ENCODE measurements around the gene MTCL3.

The MTCL3 gene

GRCh38 chr6:127484212-127484863 is 34.8 kb downstream of the MTCL3 start:
- H3K4me3 ChIP-seq (ENCODE audit: low read depth, low read length) = no peak overlapping the region

GRCh38 chr6:127483399-127484055 is 35.6 kb downstream of the MTCL3 start:
- no peak overlapping the region for H3K4me3 ChIP-seq (ENCODE audit: low read depth, low read length)
- TF ChIP-seq, protein P1, sequence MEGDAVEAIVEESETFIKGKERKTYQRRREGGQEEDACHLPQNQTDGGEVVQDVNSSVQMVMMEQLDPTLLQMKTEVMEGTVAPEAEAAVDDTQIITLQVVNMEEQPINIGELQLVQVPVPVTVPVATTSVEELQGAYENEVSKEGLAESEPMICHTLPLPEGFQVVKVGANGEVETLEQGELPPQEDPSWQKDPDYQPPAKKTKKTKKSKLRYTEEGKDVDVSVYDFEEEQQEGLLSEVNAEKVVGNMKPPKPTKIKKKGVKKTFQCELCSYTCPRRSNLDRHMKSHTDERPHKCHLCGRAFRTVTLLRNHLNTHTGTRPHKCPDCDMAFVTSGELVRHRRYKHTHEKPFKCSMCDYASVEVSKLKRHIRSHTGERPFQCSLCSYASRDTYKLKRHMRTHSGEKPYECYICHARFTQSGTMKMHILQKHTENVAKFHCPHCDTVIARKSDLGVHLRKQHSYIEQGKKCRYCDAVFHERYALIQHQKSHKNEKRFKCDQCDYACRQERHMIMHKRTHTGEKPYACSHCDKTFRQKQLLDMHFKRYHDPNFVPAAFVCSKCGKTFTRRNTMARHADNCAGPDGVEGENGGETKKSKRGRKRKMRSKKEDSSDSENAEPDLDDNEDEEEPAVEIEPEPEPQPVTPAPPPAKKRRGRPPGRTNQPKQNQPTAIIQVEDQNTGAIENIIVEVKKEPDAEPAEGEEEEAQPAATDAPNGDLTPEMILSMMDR (IDR thresholded peaks at IDR 0.05; ENCODE audit: borderline replicate concordance, insufficient read depth, low read depth, low read length) = no peak

More at GRCh38 chr6:127484212-127484863, 34.8 kb downstream of the MTCL3 start:
- TF ChIP-seq, protein P1 (IDR thresholded peaks at IDR 0.05; ENCODE audit: borderline replicate concordance, insufficient read depth, low read depth, low read length) = no peak

- no peak overlapping the region for H3K4me3 ChIP-seq (ENCODE audit: low read depth, low read length)
- TF ChIP-seq, protein P1 (IDR thresholded peaks at IDR 0.05; ENCODE audit: borderline replicate concordance, insufficient read depth, low read depth, low read length) = no peak
Measured at GRCh38 chr6:127482325-127482724, 36.8 kb downstream of the MTCL3 start.

DNA sequence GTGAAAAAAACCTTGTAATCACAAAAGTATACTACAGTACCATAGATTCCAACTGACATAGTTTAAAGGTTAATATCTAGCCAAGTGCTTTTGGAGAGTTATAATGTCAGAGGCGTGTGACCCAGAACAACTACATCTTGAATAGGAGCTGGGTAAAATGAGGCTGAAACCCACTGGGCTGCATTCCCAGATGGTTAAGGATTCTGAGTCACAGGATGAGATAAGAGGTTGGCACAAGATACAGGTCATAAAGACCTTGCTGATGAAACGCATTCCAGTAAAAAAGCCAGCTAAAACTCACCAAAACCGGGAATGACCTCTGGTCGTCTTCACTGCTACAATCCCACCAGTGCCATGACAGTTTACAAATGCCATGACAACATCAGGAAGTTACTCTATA is 37.5 kb downstream of the MTCL3 start:
- TF ChIP-seq, protein P1 (IDR thresholded peaks at IDR 0.05; ENCODE audit: borderline replicate concordance, insufficient read depth, low read depth, low read length) = no peak
- no peak overlapping the region for H3K4me3 ChIP-seq (ENCODE audit: low read depth, low read length)

DNA sequence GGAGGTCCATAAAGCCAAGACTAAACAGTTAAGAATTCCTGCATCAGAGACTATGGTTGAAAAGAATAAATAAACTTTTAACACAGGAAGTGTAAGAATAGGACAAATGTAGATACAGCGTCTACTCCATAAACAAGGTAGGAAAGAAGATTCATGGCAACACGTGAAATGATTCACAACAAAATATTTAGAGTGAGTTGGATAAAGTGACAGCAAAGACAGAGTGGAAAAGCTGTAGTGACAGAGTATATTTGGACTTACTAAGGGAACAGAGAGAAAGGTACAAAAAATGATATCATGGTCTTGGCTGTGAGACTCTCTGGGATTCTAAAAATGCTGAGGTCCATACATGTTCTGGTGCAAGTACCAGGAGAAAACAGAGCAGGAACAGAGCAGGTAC is 38.0 kb downstream of the MTCL3 start:
- H3K4me3 ChIP-seq (ENCODE audit: low read depth, low read length) = no peak overlapping the region
- TF ChIP-seq, protein P1 (IDR thresholded peaks at IDR 0.05; ENCODE audit: borderline replicate concordance, insufficient read depth, low read depth, low read length) = no peak

- no peak overlapping the region for H3K4me3 ChIP-seq (ENCODE audit: low read depth, low read length)
- TF ChIP-seq, protein P1 (IDR thresholded peaks at IDR 0.05; ENCODE audit: borderline replicate concordance, insufficient read depth, low read depth, low read length) = no peak
Measured at GRCh38 chr6:127477658-127478057, 41.5 kb downstream of the MTCL3 start.

- TF ChIP-seq, protein P1 (IDR thresholded peaks at IDR 0.05; ENCODE audit: borderline replicate concordance, insufficient read depth, low read depth, low read length) = no peak
- H3K4me3 ChIP-seq (ENCODE audit: low read depth, low read length) = no peak overlapping the region
Measured at GRCh38 chr6:127475823-127476176, 43.3 kb downstream of the MTCL3 start.

Data from GM12875 (cell line).